Stimulated activated naive CD4-positive, alpha-beta T cell treated with Interleukin-2 at 50 U/mL for 16 hours (primary cell): ENCODE measurements around the gene MSI2.

Source experiments
- DNase-seq: peaks from one replicate; lab custom pipeline; 2025; lab: John Stamatoyannopoulos, UW

Gene MSI2

GRCh38 chr17:57599271-57600045 lies 343.1 kb downstream of the MSI2 start:
- no peak for DNase-seq

GRCh38 chr17:57600074-57600473 lies 343.8 kb downstream of the MSI2 start:
- DNase-seq, result peak; percentile 8

GRCh38 chr17:57601143-57601735 lies 344.9 kb downstream of the MSI2 start:
- DNase-seq, result no peak

GRCh38 chr17:57602896-57603295 lies 346.6 kb downstream of the MSI2 start:
- no peak for DNase-seq

- DNase-seq, result no peak
These were observed 347.2 kb downstream of the MSI2 start for GRCh38 chr17:57603546-57603945.

- DNase-seq, result peak; percentile 59
These were observed 347.7 kb downstream of the MSI2 start for GRCh38 chr17:57603978-57604377.

- no peak for DNase-seq
These were observed 348.7 kb downstream of the MSI2 start for GRCh38 chr17:57604771-57605674.

- no peak for DNase-seq
These were observed 349.4 kb downstream of the MSI2 start for GRCh38 chr17:57605675-57606105.

GRCh38 chr17:57606111-57606875 lies 350.0 kb downstream of the MSI2 start:
- no peak for DNase-seq

- DNase-seq, result no peak
These were observed 351.3 kb downstream of the MSI2 start for GRCh38 chr17:57607553-57608120.

GRCh38 chr17:57608369-57609124 lies 352.2 kb downstream of the MSI2 start:
- DNase-seq, result no peak

GRCh38 chr17:57609125-57609877 lies 353.0 kb downstream of the MSI2 start:
- DNase-seq, result no peak

GRCh38 chr17:57609878-57610270 lies 353.6 kb downstream of the MSI2 start:
- DNase-seq, result no peak

- no peak for DNase-seq
These were observed 356.1 kb downstream of the MSI2 start for GRCh38 chr17:57612202-57613071.

- no peak for DNase-seq
These were observed 358.4 kb downstream of the MSI2 start for GRCh38 chr17:57614742-57615141.

GRCh38 chr17:57615836-57616757 lies 359.8 kb downstream of the MSI2 start:
- no peak for DNase-seq

GRCh38 chr17:57617218-57617617 lies 360.9 kb downstream of the MSI2 start:
- no peak for DNase-seq
